SU-DHL-6 (cell line): ENCODE data around the gene INAVA.

Source experiments
- EZH2phosphoT487 ChIP-seq: fragments of 200-600 bp; sonication (generic), shearing (Covaris generic); conservative IDR thresholded peaks from 2 replicates; pipeline ENCODE4 v1.6.1; 2018; ENCODE audit warnings: mild to moderate bottlenecking, antibody characterized with exemption, low read length, moderate library complexity, mixed read lengths
- TF ChIP-seq, protein P1 (sequence below): fragments of 200-600 bp; sonication (generic); IDR thresholded peaks from one replicate; pipeline ENCODE4 v1.5.1; 2017; ENCODE audit warnings: antibody characterized with exemption, mild to moderate bottlenecking, low read length, moderate library complexity; ENCODE audit not compliant: insufficient read depth, poor library complexity, severe bottlenecking

DNA sequence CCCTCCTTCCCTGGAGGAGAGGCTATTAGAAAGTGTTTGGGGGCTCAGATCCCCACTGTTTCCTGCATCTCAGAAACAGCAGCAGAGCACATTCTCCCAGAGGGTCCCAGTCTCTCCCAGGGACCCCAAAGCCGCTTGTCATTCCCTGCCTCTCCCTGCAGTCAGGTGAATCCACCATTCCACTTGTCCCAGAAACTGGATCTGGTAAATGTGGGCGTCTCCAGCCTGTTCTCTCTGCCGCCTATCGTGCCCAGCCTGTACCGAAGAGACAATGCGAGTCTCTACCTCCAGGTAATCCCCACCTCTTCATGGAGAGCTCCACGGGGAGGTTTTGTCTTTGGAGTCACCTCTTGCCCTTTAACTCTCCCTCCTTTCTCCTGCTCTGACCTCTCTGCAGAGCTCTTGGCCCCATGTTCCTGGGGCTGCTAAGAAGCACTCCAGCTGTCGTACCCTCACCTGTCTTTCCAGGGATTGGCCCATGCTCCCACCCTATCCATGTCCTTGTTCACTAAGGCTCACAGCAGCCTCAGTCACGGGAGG, 26.9 kb downstream of the INAVA start:
- TF ChIP-seq, protein P1, sequence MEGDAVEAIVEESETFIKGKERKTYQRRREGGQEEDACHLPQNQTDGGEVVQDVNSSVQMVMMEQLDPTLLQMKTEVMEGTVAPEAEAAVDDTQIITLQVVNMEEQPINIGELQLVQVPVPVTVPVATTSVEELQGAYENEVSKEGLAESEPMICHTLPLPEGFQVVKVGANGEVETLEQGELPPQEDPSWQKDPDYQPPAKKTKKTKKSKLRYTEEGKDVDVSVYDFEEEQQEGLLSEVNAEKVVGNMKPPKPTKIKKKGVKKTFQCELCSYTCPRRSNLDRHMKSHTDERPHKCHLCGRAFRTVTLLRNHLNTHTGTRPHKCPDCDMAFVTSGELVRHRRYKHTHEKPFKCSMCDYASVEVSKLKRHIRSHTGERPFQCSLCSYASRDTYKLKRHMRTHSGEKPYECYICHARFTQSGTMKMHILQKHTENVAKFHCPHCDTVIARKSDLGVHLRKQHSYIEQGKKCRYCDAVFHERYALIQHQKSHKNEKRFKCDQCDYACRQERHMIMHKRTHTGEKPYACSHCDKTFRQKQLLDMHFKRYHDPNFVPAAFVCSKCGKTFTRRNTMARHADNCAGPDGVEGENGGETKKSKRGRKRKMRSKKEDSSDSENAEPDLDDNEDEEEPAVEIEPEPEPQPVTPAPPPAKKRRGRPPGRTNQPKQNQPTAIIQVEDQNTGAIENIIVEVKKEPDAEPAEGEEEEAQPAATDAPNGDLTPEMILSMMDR, result no peak
- no peak for TF ChIP-seq EZH2phosphoT487
